Activated CD8-positive, alpha-beta memory T cell treated with anti-CD3 and anti-CD28 coated beads, Interleukin-2, amount 50 U/mL, for 4 hours (primary cell): Measurements from ENCODE around the gene SLCO2A1.

Experiments used
- DNase-seq: peaks from one replicate; pipeline ENCODE4 v3.0.0-alpha.2; 2020

Gene SLCO2A1

GRCh38 chr3:133930341-133930933 lies 99.3 kb downstream of the SLCO2A1 start:
- DNase-seq, result no peak

DNA sequence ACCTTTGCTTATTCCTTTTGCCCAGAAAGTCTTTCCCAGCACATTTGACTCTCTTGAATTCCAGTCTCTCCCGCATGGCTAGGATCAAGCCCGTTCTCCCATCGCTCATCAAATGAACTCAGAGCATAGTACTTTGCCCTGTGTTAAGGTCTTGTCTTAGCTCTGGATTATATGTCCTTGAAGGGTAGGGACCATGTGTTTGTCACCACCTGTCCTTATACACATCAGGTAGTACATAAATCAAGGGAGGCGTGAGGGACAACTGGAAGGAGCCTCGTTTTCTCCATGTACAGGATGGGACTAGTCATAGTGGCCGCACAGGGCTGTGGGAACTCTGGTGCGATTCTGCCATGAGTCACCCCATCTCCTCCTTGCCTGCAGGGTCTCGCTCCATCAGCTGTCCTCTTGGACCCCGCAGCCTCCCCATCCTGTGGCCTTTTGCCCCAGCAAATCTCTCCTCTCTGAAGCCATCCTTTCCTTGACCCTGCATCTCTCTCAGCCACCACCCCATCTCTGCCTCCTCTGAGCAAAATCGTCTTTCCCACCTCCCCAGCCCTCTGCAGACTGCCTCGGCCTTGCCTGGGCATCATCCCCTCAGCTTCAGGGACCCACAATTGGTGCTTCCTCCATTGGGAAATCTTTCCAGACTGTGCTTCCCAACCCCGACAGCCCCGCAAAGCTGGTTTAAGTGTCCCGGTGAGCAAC lies 100.7 kb downstream of the SLCO2A1 start:
- DNase-seq, result no peak

- no peak for DNase-seq
These were observed 101.4 kb downstream of the SLCO2A1 start for GRCh38 chr3:133928136-133928893.

GRCh38 chr3:133927540-133928066 lies 102.1 kb downstream of the SLCO2A1 start:
- DNase-seq, result peak; percentile 86

DNA sequence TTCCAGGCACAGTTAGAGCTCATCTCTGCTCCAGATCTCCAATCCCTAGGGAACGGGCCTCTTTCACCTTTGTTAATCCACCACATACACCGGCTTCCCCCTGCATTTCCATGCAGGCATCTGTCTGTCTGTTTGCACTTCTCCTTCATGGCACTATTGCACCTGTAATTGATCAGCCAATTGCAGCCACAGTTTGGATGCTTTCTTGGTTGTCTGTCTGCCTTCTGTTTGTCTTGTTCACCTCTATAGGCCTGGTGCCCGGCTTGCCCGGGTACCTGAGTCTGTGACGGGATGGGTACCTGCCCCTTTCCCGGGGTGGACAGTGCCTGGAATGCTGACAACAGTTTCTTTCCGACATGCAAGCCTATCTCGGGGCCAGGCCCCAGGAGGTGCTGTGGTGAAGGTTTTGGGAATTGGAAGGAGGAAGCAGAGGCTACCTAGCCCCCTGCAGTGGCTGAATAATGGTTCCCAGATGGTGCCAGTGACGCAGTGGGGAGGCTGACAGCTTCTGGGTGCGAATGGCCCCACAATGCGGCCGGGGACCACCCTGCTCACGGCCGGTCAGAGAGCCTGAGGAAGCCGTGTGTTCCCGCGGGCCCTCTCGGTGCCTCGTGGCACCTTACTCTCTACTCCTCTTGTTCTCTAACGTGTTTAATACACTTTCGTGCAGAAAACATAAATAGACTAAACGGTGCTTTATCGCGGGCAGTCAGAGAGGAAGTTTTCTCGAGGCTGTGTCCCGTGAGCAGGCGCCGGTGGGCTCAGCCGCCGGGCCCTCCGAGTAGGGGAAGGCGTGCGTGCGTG lies 102.8 kb downstream of the SLCO2A1 start:
- no peak for DNase-seq

DNA sequence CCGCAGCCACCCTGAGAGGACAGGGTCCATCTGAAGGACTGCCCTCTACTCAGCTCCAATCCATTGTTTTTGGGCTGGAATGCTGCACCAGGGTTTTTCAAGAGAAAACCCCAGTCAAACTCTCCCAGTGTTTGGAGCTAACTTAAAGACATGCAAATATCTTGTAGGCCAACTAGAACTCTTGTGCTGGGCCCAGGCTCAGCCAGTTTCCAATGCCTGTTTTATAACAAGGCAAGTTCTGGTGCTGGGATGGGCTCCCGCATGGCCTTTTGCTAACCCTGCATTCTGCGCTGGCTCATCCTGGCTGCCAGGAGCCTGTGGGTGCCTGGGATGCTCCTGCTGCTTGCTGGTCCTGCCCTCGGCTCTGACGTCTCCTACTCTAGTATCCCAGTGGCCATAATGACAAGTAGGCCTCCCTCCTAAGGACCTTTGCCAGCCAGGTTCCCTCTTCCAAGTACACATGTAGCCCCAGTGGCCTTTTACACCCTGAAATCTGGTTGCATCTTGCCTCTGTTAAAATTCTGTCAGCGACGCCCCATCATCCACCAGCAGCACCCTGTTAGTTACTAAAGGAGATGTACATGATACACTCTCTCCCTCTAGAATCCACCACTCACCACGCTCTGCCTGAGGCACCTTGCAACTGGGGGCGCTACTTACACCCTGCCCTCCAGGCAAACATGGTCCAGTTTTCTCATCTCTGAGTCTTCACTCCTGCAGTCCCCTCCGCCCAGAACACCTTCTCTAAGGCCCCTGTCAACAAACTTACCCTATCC lies 103.6 kb downstream of the SLCO2A1 start:
- no peak for DNase-seq

- DNase-seq, result no peak
These were observed 105.7 kb downstream of the SLCO2A1 start for GRCh38 chr3:133924041-133924440.

DNA sequence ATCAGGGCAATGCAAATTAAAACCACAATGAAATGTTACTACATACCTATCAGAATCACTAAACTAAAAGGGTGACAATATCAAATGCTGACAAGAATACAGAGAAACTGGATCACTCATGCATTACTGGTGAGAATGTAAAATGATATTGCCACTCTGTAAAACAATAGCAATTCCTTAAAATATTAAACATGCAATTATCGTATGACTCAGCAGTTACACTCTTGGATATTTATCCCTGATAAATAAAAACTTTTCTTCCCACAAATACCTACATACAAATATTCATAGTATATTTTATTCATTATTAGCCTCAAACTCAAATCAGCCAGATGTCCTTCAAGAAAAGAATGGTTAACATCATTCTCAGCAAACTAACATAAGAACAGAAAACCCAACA lies 108.1 kb downstream of the SLCO2A1 start:
- no peak for DNase-seq

DNA sequence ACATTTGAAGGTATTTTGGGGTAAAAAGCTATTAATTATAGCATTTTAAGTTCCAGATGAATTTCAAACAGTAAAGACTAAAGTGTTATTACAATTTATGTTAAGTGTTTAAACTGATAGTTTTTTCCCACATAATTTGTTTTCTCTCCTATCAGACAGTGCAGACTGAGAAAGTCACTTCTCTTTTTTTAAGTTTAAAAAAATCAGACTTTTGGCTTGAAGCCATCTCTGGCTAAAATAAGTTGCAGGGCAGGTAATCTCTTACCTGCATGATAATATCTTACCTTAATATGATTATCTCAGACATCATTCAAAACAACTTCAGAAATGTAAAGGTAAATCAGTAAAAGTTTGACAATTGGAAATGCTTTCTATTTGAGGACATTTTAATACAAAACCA lies 112.6 kb downstream of the SLCO2A1 start:
- DNase-seq, result no peak

DNA sequence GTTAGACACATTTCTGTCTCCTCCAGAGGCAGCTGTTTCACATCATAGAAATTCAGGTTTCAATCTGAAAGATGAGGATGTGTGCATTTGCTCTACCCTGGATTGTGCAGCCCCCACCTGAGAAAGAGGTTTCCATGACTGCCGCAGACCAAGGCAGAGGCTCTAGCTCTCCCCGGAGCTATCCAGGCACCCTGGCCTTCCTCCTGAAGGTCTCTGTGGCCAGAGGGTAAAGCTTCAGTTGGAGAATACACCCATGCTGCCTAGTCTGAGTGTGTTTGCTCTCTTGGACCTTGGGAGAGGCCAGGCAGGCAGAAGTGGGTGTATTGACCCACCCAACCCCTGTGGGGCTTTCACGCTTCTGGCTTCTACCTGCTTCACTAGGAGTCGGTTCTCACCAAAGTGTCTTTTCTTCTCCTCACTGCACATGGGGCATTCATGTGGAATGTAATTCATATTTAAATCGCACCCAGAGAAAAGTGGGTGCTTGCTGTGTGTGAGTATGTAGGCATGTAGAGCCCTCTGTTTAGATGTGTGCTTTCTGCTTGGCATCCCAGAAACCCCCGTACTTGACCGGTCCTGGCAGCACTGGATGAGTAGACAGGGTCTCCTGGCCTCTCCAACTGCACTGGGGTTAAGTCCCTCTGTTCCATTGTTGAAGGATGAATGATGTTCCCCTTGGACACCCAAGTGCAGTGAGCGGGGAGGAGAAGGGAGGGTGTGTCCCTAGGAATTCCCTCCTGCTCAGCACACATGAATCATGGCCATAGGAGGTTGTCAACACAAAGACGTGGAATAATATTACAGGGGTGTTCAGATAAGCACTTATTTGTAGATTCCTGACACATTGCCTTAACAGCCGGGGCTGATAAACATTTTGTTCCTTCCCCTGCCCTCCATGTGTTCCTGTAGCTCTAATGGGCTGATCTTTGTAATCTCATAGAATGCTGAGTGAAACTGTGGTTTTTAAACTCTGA lies 113.8 kb downstream of the SLCO2A1 start:
- no peak for DNase-seq

DNA sequence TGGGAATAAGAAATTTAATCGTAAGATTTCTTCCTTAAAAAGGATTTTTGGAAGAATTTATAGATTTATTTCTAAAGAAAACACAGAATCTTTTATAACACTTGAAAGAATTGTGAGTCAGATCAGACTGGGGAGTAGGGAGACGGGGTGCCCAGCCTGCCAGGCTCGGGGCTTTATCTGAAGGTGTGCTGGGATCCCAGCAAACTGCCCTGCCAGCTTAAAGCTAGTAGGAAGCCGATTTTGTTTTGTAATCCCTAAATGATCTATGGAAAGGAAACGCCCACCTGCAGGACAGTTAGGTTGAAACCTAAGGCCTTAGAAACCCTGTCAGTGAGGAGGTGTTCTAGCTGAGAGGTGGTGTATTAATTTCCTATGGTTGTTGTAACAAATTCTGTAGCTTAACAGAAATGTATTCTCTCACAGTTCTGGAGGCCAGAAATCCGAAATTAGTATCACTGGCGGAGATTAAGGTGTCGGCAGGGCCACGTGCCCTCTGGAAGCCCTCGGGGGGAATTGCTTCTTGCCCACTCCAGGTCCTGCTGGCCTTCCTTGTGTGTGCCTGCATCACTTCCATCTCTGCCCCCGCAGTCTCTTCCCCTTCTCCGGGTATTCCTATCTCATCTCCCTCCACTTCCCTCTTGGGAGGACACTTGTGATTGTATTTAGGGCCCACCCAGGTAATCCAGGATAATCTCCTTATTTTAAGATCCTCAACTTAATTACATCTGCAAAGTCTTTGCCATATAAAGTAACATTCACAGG lies 114.7 kb downstream of the SLCO2A1 start:
- DNase-seq, result no peak

DNA sequence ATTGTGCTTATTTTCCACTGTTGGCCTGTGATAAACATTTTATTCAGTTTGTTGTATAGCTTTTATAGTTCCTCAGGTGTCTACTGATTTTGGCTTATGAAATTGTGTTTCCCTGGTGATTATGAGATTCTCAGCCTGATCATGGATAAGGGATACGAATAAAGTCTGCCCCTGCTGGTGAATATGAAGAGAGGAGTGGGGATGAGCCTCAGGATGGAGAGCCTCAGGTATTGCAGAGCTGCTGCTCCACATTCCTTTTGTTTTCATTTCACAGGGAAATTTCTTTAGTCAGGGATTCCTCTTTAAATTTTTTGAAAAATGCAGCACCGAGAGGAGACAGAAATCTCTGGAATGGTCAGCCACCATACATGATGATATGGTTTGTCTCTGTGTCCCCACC lies 119.3 kb downstream of the SLCO2A1 start:
- no peak for DNase-seq

DNA sequence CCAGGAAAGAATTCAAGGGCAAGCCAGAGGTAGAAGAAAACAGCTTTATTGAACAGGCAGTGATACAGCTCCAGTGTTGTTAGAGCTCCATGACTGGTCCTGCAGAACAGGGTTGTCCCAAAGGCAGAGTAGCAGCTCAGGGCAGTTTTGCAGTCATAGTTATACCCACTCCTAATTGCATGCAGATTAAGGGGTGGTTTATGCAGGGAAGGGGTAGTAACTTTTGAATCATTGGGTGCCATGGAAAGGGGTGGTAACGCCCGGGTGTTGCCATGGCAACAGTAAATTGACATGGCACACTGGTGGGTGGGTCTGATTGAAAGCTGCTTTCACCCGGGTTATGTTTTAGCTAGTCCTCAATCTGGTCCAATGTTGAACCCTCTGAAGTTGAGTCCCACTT lies 124.3 kb downstream of the SLCO2A1 start:
- no peak for DNase-seq

- no peak for DNase-seq
These were observed 127.9 kb downstream of the SLCO2A1 start for GRCh38 chr3:133901847-133902246.

DNA sequence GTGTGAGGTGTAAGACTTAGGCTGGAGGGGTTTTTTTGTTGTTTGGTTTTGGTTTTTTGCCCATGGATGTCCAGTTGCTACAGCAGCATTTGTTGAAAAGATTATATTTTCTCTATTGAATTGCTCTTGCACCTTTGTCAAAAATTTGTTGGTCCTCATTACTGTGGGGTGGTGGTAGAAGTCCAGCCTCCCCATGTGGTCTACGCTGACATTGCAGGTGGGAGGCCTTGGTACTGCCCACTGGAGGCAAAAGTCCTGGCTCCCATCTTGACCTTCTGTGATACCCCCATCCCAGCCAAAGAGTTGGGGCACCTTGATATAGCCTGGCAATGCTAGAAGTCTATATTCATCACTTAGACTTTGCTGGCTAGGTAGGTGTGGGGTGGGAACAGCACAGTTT lies 128.6 kb downstream of the SLCO2A1 start:
- no peak for DNase-seq

DNA sequence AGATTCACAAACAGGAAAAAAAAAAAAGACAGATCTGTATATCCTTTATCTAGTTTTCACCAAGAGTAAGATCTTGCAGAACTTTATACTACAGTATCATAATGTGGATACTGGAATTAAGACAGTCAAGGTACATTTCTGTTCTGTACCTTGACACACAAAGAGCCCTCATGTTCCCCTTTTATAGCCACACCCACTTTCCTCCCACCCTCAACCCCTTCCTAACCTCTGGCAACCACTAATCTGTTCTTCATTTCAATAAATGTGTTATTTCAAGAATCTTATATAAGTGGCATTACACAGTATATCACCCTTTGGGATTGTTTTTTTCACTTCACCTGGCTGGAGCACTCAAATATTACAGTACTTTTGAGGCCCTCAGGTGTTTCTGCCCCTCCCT lies 130.4 kb downstream of the SLCO2A1 start:
- no peak for DNase-seq

DNA sequence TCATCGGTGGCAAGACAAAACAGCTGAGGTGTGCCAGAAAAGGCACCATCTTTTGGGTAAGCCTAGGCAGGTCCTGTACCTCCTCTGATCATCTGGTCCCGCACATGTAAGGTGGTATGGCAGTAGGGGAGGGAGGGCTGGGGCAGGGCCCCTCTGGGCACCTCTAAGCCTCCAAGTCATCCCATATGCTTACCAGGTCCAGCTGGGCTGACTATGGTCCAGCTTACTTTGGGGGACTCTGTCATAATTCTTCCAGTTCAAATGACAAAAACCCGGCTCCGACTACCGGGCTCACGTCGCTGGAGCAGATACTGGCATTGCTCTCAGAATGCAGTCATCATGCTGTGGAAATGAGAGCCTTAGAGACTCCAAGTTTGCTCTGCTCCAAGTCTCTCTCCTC lies 132.2 kb downstream of the SLCO2A1 start:
- no peak for DNase-seq

DNA sequence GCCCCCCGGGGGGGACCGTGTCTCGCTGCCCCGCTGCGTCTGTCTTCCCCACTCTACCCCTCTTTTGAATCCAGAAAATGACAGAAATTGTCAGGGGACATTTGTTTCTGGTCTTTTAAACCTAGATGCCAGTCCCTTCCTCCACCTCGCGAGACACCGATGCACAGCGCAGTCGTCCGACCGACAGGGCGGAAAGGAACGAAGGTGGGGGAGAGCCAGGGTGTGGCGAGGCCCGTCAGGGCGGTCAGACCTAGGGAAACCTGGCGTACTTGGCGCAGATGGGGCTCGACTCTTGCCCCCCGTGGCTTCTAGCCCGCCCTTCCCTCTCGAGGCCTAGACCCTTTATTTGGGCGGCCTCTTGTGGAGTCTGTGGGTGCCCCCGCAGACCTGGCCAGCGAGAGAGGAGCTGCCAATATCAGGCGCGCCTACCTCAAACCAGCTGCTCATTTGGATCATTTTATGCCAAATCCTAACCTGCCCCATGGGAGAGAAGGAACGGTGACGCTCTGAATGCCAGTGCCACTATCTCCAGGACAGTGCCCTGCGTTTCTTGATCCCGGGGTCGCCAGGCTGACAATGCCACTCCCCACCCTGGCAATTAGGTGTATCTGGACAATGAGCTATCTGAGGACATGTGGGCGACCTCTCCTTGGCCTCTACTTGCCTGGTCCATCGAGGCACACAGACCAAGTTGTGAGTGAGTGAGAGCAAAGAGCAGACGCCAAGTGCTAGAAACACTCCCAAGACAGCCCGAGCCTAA lies 133.5 kb downstream of the SLCO2A1 start:
- no peak for DNase-seq

GRCh38 chr3:133895208-133896001 lies 134.3 kb downstream of the SLCO2A1 start, which contains the start of gene RAB6B:
Gene RAB6B (minus strand): TSS chr3:133895882. CDS start chr3:133895466, 416 bp downstream.
- DNase-seq, result no peak
